ENCODE data around the gene NFIC.

GRCh38 chr19:3454656-3455392, 88.4 kb downstream of the NFIC start:
- TF ChIP-seq POLR2A (IDR thresholded peaks at IDR 0.05; ENCODE audit: low read depth) = no peak
- no peak for TF ChIP-seq CTCF (IDR thresholded peaks at IDR 0.05)
- TF ChIP-seq EP300 (IDR thresholded peaks at IDR 0.05) = no peak
- no peak for TF ChIP-seq POLR2AphosphoS5 (IDR thresholded peaks at IDR 0.05)
